OCI-LY7 (cell line): ENCODE measurements around the gene KIF22.

Experiments used
- EZH2phosphoT487 ChIP-seq: fragments of 200-600 bp; sonication (generic); IDR thresholded peaks from 2 replicates; pipeline ENCODE4 v1.6.1; 2018; ENCODE audit warnings: low read depth, borderline replicate concordance, mild to moderate bottlenecking, mixed run types, antibody characterized with exemption, low read length, moderate library complexity, mixed read lengths
- TF ChIP-seq, protein P1 (sequence below): fragments of 200-600 bp; sonication (generic); conservative IDR thresholded peaks from 2 replicates; pipeline ENCODE4 v1.5.1; 2014; ENCODE audit warnings: mild to moderate bottlenecking, antibody characterized with exemption, low read length, moderate library complexity, mixed read lengths

DNA sequence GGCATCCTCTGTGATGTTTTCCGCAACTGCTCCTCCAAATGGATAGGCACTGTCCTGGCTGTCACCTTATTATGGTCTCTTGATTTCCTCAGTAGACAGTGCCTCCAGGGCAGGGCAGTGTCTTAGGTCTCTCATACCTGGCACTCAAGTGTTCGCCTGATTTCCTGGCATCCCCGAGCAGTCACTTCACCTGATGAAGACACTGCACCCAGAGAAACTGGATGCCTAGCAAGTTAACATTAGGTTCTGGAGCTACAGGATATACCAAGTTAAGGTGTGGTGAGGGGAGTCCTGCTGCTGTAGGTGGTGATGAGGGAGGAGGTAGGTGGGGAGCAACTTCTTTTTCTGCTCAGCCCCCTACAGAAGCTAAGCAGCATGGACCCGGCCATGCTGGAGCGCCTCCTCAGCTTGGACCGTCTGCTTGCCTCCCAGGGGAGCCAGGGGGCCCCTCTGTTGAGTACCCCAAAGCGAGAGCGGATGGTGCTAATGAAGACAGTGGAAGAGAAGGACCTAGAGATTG lies 11.9 kb downstream of the KIF22 start:
- TF ChIP-seq, protein P1, sequence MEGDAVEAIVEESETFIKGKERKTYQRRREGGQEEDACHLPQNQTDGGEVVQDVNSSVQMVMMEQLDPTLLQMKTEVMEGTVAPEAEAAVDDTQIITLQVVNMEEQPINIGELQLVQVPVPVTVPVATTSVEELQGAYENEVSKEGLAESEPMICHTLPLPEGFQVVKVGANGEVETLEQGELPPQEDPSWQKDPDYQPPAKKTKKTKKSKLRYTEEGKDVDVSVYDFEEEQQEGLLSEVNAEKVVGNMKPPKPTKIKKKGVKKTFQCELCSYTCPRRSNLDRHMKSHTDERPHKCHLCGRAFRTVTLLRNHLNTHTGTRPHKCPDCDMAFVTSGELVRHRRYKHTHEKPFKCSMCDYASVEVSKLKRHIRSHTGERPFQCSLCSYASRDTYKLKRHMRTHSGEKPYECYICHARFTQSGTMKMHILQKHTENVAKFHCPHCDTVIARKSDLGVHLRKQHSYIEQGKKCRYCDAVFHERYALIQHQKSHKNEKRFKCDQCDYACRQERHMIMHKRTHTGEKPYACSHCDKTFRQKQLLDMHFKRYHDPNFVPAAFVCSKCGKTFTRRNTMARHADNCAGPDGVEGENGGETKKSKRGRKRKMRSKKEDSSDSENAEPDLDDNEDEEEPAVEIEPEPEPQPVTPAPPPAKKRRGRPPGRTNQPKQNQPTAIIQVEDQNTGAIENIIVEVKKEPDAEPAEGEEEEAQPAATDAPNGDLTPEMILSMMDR = no peak
- no peak for TF ChIP-seq EZH2phosphoT487
